Retinal pigment epithelial cell (primary cell): ENCODE data around the gene GTF2I.
"Not testable (repeated sequence)": the region's sequence is repeated elsewhere in the genome, so short reads cannot be mapped to it uniquely, and the experiment has no call there.

Experiments
- DNase-seq: peaks from one replicate; pipeline ENCODE4 v3.0.0-alpha.2; 2010; ENCODE audit warnings: low read depth
- H3K4me3 ChIP-seq: 2 replicates; pipeline ENCODE4 v1.5.1; 2011; ENCODE audit warnings: mild to moderate bottlenecking, low read length, control low read depth, moderate library complexity
- TF ChIP-seq, protein P1 (sequence below): conservative IDR thresholded peaks from 2 replicates; pipeline ENCODE4 v1.5.1; 2011; ENCODE audit warnings: low read depth, low read length, control low read depth, inconsistent platforms

The GTF2I gene

DNA sequence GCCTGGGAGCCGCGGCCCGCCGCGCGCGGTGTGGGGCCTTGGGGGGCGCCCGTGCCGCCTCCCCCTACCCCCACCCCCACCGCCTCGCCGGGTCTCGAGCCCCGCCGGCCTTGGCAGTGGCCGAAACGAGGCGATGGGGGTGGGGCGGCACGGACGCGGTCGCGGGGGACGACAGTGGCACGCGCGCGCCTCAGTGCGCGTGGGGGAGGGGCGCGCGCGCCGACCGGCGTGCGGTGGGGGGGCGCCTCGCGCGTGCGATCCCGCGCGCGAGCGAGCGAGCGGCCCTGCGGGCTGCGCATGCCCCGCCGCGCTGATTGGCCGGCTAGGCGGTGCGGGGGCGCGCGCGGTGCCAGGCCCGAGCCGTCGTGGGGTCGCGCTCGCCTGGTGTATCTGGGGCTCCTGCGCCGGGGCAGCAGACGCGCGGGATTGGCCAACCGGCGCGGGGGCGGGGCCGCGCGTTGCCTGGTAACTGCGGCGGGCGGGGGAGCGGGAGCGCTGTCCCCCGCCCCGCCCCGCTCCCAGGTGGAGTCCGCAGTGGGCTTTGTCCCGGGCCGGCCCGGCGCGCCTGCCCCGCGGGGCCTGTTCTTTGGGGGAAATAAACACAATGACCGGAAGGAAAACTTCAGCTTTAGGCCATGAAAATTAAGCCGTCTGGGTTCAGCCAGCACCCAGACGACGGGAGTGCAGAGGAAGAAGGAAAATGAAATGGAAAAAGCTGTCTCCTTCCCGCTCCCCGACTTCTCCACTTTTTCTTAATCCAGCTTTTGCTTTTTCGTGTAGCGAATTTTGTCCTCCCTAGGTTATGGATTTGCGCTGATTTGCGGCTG lies 873 bp downstream of the GTF2I start:
- DNase-seq = peak; percentile 72
- peak overlapping the region; percentile 64 for H3K4me3 ChIP-seq

DNA sequence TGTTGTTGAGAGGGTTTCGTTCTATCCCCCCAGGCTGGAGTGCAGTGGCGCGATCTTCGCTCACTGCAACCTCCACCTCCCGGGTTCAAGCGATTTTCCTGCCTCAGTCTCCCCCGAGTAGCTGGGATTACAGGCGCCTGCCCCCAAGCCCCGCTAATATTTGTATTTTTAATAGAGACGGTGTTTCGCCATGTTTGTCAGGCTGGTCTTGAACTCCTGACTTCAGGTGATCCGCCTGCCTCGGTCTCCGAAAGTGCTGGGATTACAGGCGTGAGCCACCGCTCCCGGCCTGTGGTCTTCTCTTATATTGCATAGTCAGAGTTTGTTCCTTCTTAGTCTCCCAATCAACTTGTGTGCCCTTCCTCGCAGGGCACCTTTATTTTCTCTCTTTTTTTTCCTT lies 2.7 kb downstream of the GTF2I start:
- DNase-seq = not testable (repeated sequence)
- peak overlapping the region; percentile 33 for H3K4me3 ChIP-seq

More for the DNA sequence above, 873 bp downstream of the GTF2I start:
- TF ChIP-seq, protein P1, sequence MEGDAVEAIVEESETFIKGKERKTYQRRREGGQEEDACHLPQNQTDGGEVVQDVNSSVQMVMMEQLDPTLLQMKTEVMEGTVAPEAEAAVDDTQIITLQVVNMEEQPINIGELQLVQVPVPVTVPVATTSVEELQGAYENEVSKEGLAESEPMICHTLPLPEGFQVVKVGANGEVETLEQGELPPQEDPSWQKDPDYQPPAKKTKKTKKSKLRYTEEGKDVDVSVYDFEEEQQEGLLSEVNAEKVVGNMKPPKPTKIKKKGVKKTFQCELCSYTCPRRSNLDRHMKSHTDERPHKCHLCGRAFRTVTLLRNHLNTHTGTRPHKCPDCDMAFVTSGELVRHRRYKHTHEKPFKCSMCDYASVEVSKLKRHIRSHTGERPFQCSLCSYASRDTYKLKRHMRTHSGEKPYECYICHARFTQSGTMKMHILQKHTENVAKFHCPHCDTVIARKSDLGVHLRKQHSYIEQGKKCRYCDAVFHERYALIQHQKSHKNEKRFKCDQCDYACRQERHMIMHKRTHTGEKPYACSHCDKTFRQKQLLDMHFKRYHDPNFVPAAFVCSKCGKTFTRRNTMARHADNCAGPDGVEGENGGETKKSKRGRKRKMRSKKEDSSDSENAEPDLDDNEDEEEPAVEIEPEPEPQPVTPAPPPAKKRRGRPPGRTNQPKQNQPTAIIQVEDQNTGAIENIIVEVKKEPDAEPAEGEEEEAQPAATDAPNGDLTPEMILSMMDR = no peak

DNA sequence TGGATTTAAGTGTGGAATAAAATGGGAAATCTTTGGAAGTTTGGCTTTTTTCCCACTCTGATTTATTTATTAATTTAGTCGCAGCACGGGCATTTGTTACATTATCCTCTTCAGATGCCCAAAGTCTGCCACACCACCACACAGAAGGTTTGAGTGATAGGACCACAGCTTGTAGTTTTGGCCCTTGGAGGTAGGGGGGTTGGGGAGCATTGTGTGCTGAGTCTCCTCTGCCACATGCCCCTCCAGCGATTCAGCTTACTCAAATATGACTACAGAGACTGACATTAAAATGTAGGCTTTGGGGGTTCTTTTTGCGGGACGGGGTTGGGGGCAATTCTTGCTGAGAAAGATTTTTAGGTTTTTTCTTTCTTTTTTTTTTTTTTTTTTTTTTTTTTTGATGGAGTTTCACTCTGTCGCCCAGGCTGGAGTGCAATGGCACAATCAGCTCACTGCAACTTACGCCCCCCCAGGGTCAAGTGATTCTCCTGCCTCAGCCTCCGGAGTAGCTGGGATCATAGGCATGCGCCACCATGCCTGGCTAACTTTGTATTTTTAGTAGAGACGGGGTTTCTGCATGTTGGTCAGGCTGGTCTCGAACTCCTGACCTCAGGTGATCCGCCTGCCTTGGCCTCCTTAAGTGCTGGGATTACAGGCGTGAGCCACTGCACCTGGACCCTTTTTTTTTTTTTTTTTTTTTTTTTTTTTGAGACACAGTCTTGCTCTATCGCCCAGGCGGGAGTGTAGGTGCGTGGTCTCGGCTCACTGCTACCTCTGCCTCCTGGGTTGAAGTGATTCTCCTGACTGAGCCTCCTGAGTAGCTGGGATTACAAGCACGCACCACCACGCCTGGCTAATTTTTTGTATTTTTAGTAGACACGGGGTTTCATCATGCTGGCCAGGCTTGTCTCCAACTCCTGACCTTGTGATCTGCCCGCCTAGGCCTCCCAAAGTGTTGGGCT lies 4.6 kb downstream of the GTF2I start:
- H3K4me3 ChIP-seq, DNase-seq: not testable (repeated sequence)

DNA sequence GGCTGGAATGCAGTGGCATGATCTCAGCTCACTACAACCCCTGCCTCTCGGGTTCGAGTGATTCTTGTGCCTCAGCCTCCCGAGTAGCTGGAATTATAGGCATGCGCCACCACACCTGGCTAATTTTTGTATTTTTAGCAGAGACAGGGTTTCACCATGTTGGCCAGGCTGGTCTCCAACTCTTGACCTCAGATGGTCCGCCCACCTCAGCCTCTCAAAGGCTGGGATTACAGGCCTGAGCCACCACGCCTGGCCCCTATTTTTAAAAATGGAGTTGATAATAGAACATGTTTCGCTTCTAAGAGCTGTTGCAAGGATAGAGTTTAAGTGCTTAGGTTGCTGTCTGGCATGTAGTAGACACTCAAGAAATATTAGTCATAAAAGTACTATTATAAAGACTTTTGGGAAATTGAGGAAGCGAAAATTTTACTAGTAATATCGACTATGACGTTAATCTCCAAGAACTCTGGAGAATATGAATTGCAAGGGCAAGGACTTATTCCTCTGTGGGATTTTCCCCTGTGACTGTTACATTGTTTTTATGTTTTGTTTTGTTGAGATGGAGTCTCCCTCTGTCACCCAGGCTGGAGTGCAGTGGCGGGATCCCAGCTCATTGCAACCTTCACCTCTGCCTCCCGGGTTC lies 7.9 kb downstream of the GTF2I start:
- TF ChIP-seq, protein P1 = no peak
- DNase-seq = no peak
- H3K4me3 ChIP-seq = no peak overlapping the region

DNA sequence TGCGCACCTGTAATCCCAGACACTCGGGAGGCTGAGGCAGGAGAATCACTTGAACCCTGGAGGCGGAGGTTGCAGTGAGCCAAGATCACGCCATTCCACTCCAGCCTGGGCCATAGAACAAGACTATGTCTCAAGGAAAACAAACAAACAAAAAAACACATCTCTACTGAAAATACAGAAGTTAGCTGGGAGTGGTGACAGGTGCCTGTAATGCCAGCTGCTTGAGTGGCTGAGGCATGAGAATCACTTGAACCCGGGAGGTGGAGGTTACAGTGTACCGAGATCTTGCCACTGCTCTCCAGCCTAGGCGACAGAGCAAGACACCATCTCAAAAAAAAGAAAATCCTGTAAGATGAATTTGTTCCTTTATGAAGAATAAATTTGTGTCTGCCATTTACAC lies 9.5 kb downstream of the GTF2I start:
- not testable (repeated sequence) for DNase-seq, H3K4me3 ChIP-seq

DNA sequence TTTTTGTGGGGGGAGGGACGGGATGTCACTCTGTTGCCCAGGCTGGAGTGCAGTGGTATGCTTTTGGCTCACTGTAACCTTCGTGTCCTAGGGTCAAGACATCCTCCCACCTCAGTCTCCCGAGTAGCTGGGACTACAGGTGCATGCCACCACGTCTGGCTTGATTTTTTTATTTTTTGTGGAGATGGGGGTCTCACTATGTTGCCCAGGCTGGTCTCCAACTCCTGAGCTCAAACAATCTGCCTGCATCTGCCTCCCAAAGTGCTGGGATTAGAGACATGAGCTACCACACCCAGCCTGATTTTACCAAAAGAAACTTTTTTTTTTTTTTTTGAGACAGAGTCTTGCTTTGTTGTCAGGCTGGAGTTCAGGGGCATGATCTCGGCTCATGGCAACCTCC lies 10.0 kb downstream of the GTF2I start:
- H3K4me3 ChIP-seq, DNase-seq: not testable (repeated sequence)

DNA sequence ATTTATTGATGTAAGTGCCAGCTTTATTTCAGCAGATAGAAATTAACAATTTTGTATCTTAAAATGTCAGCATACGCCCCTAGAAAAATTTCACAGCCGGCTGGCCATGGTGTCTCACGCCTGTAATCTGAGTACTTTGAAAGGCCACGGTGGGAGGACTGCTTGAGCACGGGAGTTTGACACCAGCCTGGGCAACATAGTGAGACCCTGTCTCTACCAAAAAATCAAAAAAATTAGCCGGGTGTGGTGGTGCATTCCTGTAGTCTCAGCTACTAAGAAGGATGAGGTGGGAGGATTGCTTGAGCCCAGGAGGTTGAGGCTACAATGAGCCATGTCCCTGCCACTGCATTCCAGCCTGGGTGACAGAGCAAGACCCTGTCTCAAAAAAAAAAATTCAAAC lies 14.1 kb downstream of the GTF2I start:
- DNase-seq = no peak
- H3K4me3 ChIP-seq = no peak overlapping the region
- TF ChIP-seq, protein P1 = no peak

DNA sequence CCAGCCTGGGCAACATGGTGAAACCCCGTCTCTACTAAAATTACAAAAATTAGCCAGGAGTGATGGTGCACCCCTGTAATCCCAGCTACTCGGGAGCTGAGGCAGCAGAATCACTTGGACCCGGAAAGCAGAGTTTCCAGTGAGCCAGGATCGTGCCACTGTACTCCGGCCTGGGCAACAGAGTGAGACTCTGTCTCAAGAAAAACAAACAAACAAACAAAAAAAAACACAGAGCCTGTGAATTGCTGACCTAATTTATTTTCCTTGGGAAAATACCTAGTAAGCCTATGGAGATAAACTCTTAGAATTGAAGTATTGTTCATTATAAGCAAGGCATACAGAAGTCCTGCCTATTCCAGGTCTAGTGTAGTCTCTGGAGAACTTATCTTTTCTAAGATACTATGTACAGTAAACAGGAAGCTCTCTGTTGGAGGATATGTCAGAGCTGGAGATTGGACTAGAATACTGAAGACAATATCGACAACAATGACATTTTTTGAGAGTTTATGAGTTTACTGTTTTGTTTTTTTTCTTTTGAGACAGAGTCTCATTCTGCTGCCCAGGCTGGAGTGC lies 14.9 kb downstream of the GTF2I start:
- DNase-seq = no peak
- TF ChIP-seq, protein P1 = no peak
- no peak overlapping the region for H3K4me3 ChIP-seq

DNA sequence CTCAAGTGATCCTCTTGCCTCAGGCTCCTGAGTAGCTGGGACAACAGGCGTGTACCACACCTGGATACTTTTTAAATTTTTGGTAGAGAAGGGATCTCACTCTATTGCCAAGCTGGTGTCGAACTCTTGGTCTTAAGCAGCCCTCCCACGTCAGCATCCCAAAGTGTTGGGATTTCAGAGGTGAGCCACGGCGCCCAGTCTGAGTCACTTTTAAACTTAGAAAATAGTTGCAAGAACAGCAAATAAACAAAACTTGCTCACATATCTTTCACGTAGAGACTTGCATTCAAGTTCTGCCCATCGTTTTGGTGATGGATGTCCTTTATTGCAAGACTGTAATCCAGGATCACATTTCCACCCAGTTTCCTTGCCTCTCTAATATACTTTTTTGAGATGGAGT lies 16.6 kb downstream of the GTF2I start:
- H3K4me3 ChIP-seq = no peak overlapping the region
- DNase-seq = no peak
- TF ChIP-seq, protein P1 = no peak
